ENCODE results near the gene PARP16.
A peak's percentile ranks its signal among the peaks of the same experiment; 100 is the strongest.

PARP16 gene, protein sequence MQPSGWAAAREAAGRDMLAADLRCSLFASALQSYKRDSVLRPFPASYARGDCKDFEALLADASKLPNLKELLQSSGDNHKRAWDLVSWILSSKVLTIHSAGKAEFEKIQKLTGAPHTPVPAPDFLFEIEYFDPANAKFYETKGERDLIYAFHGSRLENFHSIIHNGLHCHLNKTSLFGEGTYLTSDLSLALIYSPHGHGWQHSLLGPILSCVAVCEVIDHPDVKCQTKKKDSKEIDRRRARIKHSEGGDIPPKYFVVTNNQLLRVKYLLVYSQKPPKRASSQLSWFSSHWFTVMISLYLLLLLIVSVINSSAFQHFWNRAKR

DNA sequence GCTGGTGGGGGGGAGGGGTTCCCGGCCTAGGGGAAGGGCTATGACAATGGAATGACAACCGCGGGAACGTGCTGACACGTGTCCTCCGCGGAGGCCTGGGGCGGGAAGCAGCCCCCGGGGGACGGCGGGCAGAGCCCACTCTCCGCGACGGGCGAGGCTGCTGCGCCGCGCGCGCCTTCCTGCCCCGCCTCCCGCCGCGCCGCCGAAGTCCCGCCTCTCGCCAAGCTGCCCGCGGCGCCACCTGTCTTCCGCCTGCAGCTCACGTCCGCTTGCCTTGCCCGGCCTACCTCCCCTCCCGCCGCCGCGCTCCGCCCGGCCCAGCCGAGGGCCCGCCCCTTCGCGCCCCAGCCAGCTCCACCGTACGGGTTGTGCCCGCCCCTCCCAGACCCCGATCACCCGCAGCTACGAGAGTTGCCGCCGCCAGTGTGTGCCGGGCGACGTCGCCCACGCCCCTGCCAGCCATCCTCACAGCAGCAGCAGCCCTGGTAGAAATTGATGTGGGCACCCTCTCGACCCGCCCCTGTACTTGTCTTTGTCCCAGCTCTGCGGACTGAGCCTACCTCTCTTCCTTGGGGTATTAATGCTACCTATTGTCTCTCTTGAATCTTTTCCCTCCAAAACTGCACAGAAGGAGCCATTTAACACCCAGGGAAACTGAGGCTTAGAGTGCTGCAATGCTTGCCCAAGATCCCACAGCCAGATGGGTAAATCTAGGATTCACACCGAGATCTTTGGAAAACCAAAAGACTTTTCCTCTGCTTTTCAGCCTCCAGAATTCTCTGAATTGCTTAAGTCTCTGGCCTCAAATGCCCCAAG is at the start of gene PARP16:
TSS of gene PARP16 (minus strand) at position 180 of the 816 bp plus-strand sequence. CDS start 457 bp downstream, outside the sequence.
- peak; percentile 94 to 95 for DNase-seq

DNA sequence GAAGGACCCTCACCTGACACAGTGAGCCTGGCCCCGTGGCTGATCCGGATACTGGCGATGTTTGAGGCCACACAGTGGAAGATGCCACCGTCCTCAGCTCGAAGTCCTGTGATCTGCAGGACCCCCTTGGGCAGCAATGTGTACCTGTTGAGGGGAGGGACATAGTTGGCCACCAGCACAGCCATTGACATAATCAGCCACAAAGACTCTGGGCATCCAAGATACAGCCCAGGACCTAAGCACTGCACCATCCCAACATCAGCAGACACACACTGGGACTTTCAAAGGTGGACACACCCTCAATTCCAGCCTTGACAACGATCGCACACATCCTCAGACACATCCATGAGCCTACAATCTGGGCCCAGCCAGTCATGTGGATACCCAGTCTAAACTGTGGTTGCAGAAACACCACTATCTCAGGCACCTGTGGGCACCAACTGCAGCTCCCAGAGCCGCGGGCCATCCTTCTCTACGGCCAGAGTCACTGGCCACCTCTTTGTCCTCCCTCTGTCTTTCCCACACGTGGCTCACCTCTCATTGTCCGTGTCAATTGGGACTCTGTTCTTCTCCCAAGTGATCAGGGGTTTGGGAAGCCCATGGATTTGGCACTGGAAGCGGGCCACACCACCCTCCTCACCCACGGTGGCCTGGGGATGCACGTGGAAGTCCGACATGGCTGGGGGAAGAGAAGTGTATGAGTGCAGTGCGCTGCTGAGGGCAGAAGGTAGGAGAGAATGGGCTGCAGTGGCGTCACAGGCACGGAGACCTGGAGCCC is 48.8 kb upstream of the PARP16 start:
- DNase-seq: no peak

DNA sequence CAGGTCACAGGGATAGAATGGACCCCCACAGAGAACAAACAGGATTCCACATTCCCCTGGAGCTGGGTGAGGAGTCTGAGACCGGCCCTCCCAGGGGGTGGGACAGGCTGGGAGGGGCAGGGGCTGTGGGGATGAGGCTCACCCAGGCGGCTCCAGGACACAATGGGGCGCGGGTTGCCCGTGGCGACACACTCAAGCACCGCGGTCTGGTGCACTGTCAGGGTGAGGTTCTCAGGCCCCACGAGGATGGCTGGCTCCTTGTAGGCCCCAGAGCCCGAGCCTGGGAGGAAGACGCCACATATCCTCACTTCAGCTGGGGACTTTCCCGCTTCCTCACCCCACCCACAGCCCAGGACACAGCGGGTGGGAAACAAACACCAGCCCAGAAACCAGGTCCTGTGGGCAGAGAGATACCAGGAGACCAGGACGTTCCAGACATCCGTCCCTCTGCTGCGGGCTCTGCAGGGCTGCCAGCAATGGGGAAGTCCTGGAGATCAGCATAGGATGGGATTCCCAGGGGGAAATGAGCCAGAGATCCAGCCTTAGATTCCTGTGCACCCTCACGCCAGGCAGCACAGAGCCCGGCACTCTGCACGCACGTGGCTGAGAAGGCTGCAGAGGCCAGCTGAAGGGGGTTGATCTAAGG is 48.0 kb upstream of the PARP16 start:
- no peak for DNase-seq

DNA sequence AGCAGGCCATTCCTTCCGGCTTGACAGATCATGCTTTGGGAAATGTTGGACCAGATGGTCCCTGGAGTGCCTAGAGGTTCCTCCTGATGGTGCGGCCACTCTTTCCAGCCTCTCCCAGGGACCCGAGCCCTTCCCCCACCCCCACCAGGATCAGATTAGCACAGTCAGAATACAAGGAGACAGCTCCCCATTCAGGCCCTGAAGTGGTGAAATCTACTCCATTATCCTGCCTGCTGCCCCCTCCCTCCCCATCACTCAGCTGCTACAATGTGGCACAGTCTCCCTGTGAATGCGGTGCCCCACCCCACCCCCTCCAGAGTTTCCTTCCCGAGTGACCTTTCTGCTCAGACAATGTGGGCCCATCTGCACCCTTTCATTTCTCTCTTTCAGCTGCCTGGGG is 47.2 kb upstream of the PARP16 start:
- DNase-seq: no peak

DNA sequence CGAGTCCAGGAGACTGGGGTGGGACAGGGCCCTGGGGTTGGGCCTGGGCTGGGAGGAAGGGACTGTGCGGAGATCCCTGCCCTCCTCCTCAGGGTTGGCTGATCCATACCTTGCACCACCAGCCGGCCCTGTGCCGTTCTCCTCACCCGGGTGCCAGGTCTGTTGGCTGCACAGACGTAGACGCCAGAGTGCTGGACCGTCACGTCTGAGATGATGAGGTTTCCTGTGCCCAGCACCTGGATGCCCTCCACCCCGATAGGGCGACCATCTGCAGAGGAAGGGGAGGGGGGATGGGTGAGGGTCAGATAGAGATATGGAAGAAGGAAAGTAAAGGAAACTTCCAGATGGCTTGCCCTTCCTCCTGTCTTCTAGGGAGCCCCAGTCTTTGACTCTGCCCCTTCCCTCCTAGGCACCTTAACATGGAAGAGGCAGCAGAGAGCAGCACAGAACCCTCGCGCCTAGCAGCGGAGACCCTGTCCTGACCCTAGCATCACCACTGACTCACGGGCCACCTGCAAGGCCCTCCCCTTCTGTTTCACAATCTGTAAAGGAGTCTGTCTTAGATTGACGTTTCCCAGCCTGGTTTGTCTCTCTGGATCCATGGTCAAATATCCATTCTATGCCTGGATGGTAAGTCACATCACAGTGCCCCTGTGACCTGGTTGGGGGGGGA is 46.6 kb upstream of the PARP16 start:
- no peak for DNase-seq

DNA sequence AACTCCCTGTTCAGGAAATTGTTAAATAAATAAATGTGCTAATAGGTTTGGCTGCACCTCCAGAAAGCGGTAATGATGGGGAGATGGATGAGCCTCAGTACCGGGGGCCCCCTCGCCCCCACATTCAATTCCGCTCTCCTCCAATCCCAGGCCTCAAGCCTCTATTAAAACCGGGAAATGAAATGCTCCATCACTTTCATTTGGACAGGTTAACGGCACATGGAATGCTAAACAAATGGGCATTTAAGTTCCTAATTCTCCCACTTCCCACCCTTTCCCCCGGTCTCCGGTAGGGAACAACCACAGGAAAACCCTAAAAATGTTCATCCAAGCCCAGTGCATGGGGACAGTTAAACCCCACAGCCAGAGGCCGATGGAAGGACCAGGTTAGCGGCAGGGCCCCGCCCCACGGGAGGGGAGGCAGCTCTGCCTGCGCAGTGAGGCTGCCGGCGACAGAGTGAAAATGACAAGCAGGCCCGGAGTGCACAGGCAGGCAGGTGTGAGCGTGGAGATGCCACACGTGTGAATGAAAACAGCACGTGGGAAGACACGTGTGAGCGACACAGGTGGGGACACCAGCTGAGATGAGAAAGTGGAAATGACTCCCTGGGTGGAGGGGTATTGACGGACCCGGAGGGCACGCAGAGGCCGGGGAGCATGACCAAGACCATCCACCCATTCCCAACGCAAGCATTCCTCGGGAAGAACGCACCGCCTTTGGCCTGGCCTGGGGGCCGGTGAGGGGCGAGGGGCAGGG is 45.9 kb upstream of the PARP16 start:
- no peak for DNase-seq

DNA sequence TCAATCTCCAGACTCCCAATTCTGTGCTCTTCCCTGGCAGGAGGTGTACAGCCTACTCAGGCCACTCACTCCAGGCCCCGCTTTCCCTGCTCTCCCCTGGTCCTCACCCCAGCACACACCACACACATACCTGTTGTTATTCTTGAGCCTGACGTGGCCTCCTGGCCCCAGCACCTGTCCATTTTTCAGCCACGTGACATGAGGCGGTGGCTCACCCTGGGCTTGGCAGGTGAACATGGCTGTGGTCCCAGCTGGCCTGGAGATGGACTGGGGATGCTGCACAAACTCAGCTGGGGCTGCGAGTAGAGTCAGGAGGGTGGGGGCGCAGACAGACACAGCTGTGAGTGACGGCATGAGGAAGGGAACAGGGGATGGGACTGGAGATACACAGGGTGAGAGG is 45.1 kb upstream of the PARP16 start:
- no peak for DNase-seq

DNA sequence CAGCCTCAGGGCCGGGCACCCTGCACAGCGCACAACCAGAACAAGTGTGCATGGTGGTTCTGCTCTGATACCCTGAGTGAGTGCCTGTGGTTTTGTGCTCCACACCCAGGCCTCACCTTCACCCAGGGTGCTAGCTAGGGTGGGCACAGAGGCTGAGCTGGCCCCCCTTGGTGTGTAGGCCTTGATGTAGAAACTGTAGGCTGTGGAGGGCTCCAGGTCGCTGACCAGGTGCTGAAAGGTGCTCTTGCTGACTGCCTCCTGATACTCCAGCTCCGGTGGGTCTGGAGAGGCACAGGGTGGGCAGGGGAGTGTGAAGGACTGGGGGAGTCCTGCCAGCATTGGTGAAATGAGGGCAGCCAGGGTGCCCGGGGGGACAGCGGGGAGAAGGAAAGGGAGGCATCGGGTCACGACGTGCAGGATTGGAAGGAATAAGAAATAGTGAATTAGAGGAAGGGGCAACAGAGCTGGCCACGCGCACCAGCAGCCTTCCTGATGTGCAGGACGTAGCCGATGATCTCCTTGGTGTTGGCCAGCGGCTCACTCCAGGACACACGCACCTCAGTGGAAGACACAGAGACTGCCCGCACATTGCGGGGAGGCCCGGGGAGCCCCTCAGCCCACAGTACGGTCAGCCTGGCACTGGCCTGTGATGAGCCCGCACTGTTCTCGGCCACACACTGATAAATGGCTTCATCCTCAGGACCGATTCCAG is 44.4 kb upstream of the PARP16 start:
- DNase-seq: no peak

DNA sequence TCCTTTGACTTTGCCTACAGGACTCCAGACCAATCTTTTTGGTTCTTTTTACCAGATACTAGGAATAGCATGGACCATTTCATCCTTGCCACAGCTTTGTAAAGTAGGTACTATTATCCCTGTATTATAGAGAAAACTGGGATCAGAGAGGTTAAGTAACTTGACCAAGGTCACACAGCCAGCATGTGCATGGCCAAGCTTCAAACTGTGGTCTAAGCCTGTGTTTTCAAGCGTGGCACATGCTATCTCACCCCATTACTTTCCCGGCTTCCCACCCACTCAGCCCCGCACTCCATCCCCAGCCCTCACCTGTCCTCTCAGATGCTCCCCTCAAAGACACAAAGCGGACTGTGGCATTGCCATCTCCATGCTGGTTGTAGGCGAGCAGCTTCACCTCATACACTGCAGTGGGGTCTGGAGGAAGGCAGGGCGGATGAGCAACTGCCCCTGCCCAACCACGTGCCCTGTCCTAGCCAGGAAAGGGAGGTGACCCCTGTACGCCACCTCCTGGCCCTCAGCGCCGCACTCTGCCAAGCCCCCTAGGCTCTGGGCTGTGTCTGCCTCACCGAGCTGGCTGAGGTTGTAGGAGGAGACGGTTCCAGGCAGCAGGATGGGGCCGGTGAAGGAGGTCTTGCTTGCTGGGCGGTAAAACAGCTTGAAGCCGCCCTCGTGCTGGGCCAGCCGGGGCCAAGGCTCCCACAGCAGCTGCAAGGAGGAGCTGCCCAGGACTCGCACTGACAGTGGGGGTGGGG is 43.5 kb upstream of the PARP16 start:
- no peak for DNase-seq

DNA sequence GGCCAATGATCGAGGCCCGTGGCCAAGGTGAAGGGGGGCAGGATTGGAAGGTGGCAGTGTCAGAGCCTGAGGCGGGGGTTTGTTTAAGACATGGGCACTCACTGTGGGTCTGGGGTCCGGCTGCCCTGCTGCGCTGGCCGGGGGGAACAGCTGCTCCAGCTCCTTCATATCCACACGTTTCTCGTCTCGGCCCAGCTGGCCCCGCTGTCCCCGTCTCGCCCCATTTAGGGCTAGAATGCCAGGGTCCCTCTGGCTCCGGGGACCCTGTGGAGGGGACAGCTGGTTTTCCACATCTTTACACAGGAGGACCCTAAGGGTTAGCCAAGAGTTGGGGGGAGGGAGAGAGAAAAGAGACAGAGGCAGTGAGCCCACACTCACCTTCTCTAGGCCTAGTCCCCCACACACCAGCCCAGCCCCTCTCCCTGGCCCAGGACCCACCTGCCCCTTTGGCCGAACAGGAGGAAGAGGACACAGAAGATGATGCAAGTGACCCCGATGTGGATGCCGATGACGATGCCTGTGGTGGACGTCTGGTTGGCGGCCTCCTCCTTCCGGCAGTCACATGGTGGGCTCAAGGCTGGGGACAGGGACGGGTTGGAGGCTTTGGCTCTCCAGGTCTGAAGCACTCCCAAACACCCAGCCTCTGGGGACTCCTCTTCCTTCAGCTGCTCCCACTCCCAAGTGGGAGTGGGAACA is 42.8 kb upstream of the PARP16 start:
- DNase-seq: no peak

DNA sequence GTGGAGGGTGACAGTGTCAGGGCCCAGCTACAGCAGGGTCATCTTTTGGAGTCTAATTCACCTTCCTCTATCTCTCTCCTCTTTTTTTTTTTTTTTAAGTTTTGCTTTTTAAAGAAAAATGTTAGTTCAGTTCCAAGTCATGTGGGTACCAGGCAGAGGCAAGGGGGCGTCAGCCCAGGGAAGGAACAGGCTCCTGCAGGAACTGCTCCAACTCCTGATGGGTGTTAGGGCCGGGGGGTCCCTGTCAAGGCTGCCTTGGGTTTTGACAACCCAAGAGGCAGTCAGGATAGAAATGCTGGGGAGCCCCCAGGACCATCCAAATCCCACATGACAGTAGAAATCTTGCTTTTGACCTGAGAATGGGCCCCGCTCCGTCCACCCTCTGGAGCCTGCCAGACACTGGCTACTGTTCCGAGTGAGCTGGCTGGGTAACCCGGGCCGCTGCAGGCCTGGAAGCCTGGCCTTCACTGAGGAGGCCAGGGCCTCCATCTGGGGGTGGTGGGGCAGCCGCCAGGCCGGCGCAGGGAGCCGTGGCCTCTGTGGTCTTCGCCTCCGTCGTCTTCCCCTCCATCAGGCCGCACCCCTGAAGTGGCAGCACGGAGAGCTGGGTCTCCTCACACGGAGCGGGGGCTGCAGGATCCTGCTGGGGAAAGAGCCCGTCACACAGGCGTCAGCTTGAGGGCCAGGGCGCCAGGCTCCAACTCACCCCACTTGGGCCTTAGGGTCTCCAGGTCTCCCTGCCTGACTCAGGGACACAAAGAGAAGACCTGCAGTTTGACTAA is 42.0 kb upstream of the PARP16 start:
- no peak for DNase-seq

DNA sequence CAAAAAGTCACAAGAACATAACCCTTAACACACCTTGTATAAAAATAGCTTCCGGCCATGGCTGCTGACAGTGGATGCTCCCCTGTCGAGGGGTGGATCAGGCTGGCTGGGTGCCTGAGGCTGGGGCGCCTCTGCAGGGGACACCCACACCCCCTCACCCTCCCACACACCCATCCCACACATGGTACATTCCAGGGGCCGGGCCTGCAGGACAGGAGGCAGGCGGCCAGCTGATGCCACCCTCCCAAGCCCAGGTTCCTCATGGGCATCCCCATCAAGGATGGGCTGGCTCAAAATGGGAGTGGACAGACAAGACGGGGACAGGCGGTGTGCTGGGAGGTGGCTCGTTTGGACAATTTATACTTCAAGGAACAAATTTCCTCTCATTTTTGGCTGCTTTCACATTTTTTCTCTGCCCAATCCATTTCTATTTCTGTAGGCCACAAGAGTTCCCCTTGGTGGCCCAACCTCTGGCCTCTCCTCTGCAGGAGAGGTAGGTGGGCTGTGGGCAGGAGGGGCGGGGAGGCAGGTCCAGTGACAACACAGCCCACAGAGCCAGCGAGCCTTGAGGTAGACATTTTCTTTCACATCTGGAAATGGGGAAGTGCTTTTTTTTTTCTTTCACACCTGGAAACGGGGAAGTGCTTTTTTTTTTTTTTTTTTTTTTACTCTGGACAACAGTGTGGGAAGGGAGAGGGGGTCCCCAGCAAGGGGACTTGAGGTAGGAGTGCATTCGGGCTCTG is 41.1 kb upstream of the PARP16 start:
- no peak for DNase-seq

DNA sequence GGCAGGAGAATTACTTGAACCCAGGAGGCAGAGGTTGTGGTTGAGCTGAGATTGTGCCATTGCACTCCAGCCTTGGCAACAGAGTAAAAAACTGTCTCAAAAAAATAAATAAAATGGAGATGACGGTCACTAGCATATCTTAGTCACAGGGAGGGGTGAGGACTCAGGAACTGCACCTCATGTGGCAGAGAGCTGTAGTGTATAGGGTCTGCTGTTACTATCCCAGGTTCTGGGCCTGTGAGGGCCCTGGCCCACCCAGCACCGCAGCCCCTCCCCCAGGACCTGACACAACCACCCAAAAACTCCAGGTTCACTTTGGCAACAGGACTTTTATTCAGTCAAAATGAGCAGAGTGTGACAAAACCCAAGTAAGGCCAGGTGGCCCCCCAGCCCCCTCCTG is 40.1 kb upstream of the PARP16 start:
- no peak for DNase-seq

DNA sequence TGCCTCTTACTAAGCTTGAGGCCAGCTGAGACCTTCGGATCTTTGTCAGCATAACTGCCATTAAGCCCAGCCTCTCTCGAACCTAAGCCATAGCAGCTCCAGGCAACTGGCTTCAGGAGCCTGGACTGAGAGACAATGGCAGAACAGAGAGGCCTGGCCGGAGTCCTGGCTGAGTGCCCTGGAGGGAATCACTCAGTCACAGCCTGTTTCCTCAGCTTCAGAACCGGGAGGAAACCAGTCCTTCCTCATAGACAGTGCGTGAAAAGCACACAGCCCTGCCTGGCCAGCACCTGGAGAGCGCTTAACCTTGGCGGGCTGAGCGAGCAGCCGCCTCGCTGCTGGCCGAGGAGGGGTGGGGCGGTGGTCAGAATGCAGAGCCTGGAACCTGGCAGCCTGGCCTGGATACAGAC is 39.4 kb upstream of the PARP16 start:
- DNase-seq: no peak

DNA sequence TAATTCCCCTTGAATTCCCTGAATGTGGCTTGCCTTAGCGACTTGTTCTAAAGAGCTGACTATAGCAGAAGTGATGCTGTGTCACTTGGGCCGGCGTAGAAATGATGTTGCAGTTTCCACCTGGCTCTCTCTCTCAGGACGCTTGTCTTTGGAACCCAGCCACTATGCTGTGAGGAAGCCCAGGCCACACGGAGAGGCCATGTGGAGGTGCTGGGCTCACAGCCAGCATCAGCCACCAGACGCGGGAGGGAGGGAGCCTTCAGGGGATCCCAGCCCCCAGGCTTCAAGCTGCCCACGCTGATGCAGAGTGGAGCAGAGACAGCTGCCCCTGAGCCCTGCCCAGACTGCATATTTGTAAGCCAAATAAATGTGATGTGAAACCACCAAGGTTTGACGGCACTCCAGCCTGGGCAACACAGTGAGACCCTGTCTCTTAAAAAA is 36.4 kb upstream of the PARP16 start:
- DNase-seq: no peak

DNA sequence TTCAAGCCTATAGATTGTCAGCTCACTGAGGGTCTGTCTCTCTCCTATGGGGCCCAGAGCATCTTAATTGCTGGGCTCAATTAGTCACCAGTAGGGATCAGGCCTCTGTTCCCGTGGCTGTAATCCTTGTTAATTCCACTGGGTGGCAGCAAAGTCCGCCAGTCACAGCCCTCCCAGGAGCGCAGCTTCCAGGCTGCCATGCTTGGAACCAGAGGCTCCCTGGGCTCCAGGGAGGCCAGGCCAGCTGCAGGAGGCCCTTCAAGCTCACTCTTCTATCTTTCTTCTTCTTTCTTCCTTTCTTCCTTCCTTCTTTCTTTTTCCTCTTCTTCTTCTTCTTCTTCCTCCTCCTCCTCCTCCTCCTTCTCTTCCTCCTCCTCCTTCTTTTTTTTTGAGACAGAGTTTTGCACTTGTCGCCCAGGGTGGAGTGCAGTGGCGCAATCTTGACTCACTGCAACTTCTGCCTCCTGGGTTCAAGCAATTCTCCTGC is 32.2 kb upstream of the PARP16 start:
- peak; percentile 83 to 84 for DNase-seq

DNA sequence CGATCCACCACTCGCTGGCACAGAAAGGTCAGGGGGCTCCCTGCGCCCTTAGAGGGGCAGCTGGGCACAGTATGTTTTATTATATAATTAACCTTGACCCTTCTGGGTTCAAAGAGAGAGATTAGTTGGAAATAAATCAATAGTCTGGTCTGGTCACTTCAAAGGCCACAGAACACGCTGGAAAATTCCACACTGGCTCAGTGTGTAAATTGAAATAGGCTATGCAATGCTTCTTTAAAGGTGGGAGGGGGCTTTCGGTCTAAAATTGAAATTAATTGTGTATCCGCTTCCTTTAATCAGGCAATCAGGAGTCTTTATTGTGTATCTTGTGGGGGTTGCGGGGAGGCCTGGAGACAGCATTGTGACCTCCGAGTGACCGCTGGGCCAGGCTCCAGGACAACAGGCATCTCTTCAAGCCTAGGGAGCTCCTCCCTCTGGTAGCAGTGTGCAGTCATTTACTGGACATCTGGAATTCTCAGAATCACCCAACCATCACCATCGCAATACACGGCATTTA is 25.8 kb upstream of the PARP16 start:
- no peak for DNase-seq

Measured in CD4-positive, alpha-beta T cell treated with Interleukin-4 for 1 hour (primary cell).